IMR-90 (cell line): Measurements from ENCODE around the gene HRH2. TPM values are rescaled to one million over a fixed set of nuclear protein-coding genes. Genes with fewer than 3 reads are reported as not detected.

Source experiments
- ATAC-seq: fragments of 200-7000 bp; cut with Tn5 transposase; 2 replicates; pipeline ENCODE4 v1.9.1; 2020; ENCODE audit warnings: low read depth, mild to moderate bottlenecking, moderate library complexity
- BruUV-seq: library from RNA; stranded (reverse); fragments of 400-500 nt; replicated peaks from 2 replicates; lab custom pipeline; 2021; lab: Mats Ljungman, UMichigan
- CTCF ChIA-PET: fragments of 300-600 bp; formaldehyde crosslinking; extraction: SDS; loops from one replicate; lab custom pipeline; 2021; ENCODE audit warnings: antibody characterized with exemption; lab: Yijun Ruan, JAX
- POLR2A ChIA-PET: fragments of 300-600 bp; sonication (Branson Sonifier 250); formaldehyde crosslinking; loops from one replicate; lab custom pipeline; 2022; ENCODE audit warnings: antibody characterized with exemption; ENCODE audit not compliant: unreplicated experiment; lab: Charles Lee
- DNase-seq: peaks from one replicate; pipeline ENCODE4 v3.0.0; 2013
- H2AFZ ChIP-seq: replicated peaks from 2 replicates; pipeline ENCODE3; 2013; ENCODE audit warnings: low read length, mild to moderate bottlenecking; ENCODE audit not compliant: poor library complexity
- H2AK5ac ChIP-seq: 2 replicates; pipeline ENCODE4 v1.6.1; 2013; ENCODE audit warnings: low read depth, low read length, inconsistent platforms
- H2AK9ac ChIP-seq: replicated peaks from 2 replicates; pipeline ENCODE3; 2013; ENCODE audit warnings: mild to moderate bottlenecking, low read depth, low read length, moderate library complexity; ENCODE audit not compliant: poor library complexity
- H2BK120ac ChIP-seq: 2 replicates; pipeline ENCODE4 v1.6.1; 2013; ENCODE audit warnings: low read depth, low read length, inconsistent platforms
- H2BK15ac ChIP-seq: 3 replicates; pipeline ENCODE4 v1.6.1; 2013; ENCODE audit warnings: low read depth, low read length, inconsistent platforms
- H2BK20ac ChIP-seq: 2 replicates; pipeline ENCODE4 v1.6.1; 2013; ENCODE audit warnings: low read depth, mild to moderate bottlenecking, inconsistent platforms, low read length, moderate library complexity
- H2BK5ac ChIP-seq: 2 replicates; pipeline ENCODE4 v1.6.1; 2013; ENCODE audit warnings: mild to moderate bottlenecking, low read depth, low read length, inconsistent platforms; ENCODE audit not compliant: poor library complexity, severe bottlenecking
- H3K14ac ChIP-seq: replicated peaks from 2 replicates; pipeline ENCODE4 v1.6.1; 2013; ENCODE audit warnings: low read depth, low read length, inconsistent platforms
- H3K18ac ChIP-seq: 2 replicates; pipeline ENCODE4 v1.6.1; 2013; ENCODE audit warnings: low read depth, low read length, control low read depth
- H3K23ac ChIP-seq: 2 replicates; pipeline ENCODE4 v1.6.1; 2013; ENCODE audit warnings: low read depth, low read length, inconsistent platforms
- H3K27ac ChIP-seq: 2 replicates; pipeline ENCODE4 v1.5.1; 2013; ENCODE audit warnings: mild to moderate bottlenecking, control low read depth, low read length; ENCODE audit not compliant: insufficient read depth
- H3K27me3 ChIP-seq: 2 replicates; pipeline ENCODE4 v1.6.1; 2013; ENCODE audit warnings: low read length; ENCODE audit not compliant: control insufficient read depth, insufficient read depth
- H3K36me3 ChIP-seq: 2 replicates; pipeline ENCODE4 v1.6.1; 2013; ENCODE audit warnings: low read length, mixed read lengths; ENCODE audit not compliant: control insufficient read depth, insufficient read depth
- H3K4ac ChIP-seq: 2 replicates; pipeline ENCODE4 v1.6.1; 2013; ENCODE audit warnings: low read depth, low read length, inconsistent platforms
- H3K4me1 ChIP-seq: 2 replicates; pipeline ENCODE4 v1.6.1; 2013; ENCODE audit warnings: low read length, mixed read lengths; ENCODE audit not compliant: control insufficient read depth, insufficient read depth
- H3K4me2 ChIP-seq: 2 replicates; pipeline ENCODE4 v1.6.1; 2013; ENCODE audit warnings: low read depth, mild to moderate bottlenecking, control low read depth, low read length, moderate library complexity
- H3K4me3 ChIP-seq: 2 replicates; pipeline ENCODE4 v1.5.1; 2013; ENCODE audit warnings: low read depth, mild to moderate bottlenecking, control low read depth, low read length, moderate library complexity; ENCODE audit not compliant: insufficient read depth
- H3K56ac ChIP-seq: 2 replicates; pipeline ENCODE4 v1.6.1; 2013; ENCODE audit warnings: low read length, inconsistent platforms; ENCODE audit not compliant: insufficient read depth; ENCODE audit errors: extremely low read depth
- H3K79me1 ChIP-seq, 2 experiments: 2 replicates each; pipeline ENCODE4 v1.6.1; 2013; ENCODE audit warnings: low read length in 2 of 2, inconsistent platforms in 1 of 2, low read depth in 1 of 2
- H3K9ac ChIP-seq: 2 replicates; pipeline ENCODE4 v1.6.1; 2013; ENCODE audit warnings: low read depth, low read length, control low read depth
- H3K9me1 ChIP-seq: 2 replicates; pipeline ENCODE4 v1.6.1; 2013; ENCODE audit warnings: low read length, inconsistent platforms; ENCODE audit not compliant: insufficient read depth
- H3K9me3 ChIP-seq: 2 replicates; pipeline ENCODE4 v1.6.1; 2013; ENCODE audit warnings: low read length; ENCODE audit not compliant: control insufficient read depth, insufficient read depth
- H4K20me1 ChIP-seq: 2 replicates; pipeline ENCODE4 v1.6.1; 2013; ENCODE audit warnings: low read length, inconsistent platforms; ENCODE audit not compliant: insufficient read depth
- H4K5ac ChIP-seq: 2 replicates; pipeline ENCODE4 v1.6.1; 2013; ENCODE audit warnings: mild to moderate bottlenecking, low read depth, low read length, control low read depth
- H4K8ac ChIP-seq, 2 experiments: 2 replicates each; pipeline ENCODE4 v1.6.1; 2013; ENCODE audit warnings: low read depth in 2 of 2, low read length in 2 of 2, control low read depth in 1 of 2, inconsistent platforms in 1 of 2
- H4K91ac ChIP-seq: 2 replicates; pipeline ENCODE4 v1.6.1; 2013; ENCODE audit warnings: low read depth, low read length, inconsistent platforms; ENCODE audit not compliant: insufficient read depth
- BHLHE40 ChIP-seq: fragments of 150-350 bp; IDR thresholded peaks from 2 replicates; pipeline ENCODE4 v1.6.1; 2016; ENCODE audit warnings: mild to moderate bottlenecking, low read depth, low read length
- CHD1 ChIP-seq: IDR thresholded peaks from 2 replicates; pipeline ENCODE4 v1.6.1; 2012; ENCODE audit warnings: low read depth, low read length, improper control_type of control experiment
- FOS ChIP-seq: fragments of 150-350 bp; IDR thresholded peaks from 2 replicates; pipeline ENCODE4 v1.6.1; 2016; ENCODE audit warnings: low read depth, low read length
- MAFK ChIP-seq: IDR thresholded peaks from 2 replicates; pipeline ENCODE4 v1.6.1; 2012; ENCODE audit warnings: low read depth, low read length, improper control_type of control experiment
- MAZ ChIP-seq: IDR thresholded peaks from 2 replicates; pipeline ENCODE4 v1.6.1; 2012; ENCODE audit warnings: low read depth, mild to moderate bottlenecking, low read length, improper control_type of control experiment, moderate library complexity, borderline replicate concordance
- MXI1 ChIP-seq: IDR thresholded peaks from 2 replicates; pipeline ENCODE4 v1.6.1; 2012; ENCODE audit warnings: low read depth, mild to moderate bottlenecking, low read length, moderate library complexity, borderline replicate concordance
- POLR2A ChIP-seq: IDR thresholded peaks from 2 replicates; pipeline ENCODE4 v1.6.1; 2012; ENCODE audit warnings: mild to moderate bottlenecking, low read depth, low read length
- RAD21 ChIP-seq: IDR thresholded peaks from 2 replicates; pipeline ENCODE4 v1.6.1; 2012; ENCODE audit warnings: low read length, improper control_type of control experiment
- RCOR1 ChIP-seq: IDR thresholded peaks from 2 replicates; pipeline ENCODE4 v1.6.1; 2012; ENCODE audit warnings: mild to moderate bottlenecking, low read length, improper control_type of control experiment; ENCODE audit not compliant: insufficient replicate concordance
- RFX5 ChIP-seq: IDR thresholded peaks from 2 replicates; pipeline ENCODE4 v1.8.0; 2012; ENCODE audit warnings: low read depth, mild to moderate bottlenecking, low read length, moderate library complexity
- whole genome bisulfite sequencing, 2 experiments: methylation state at CpG; one replicate each; pipeline versions ENCODE4 v1.1.5 to v1.1.7; 2013; ENCODE audit warnings: missing lambda C conversion rate in 2 of 2; ENCODE audit not compliant: insufficient read length in 1 of 2; ENCODE audit errors: extremely low coverage in 2 of 2; 5-methylcytosine and 5-hydroxymethylcytosine counted together
- dilution Hi-C: fragments of 300-500 bp; cut with HindIII; formaldehyde crosslinking; loops from one replicate; pipeline ENCODE4 v1.14.3; 2018; ENCODE audit warnings: low sequenced_read_pairs; ENCODE audit not compliant: unreplicated experiment
- in situ Hi-C: fragments of 300-500 bp; cut with MboI; formaldehyde crosslinking; loops from 3 replicates; pipeline ENCODE4 v1.14.3; 2019; ENCODE audit warnings: low sequenced_read_pairs, inconsistent platforms, mixed read lengths
- intact Hi-C: fragments of 100-400 bp; cut with micrococcal nuclease; formaldehyde crosslinking; loops from 2 replicates; pipeline ENCODE4 v1.10.0; 2022
- polyA plus RNA-seq, 3 experiments: library from polyadenylated mRNA; depleted of rRNA; stranded (reverse); fragments of >200 nt; gene quantifications; 2 replicates each; pipeline ENCODE4 v1.2.3, GENCODE V29; 2012; ENCODE audit warnings: low replicate concordance in 1 of 3
- total RNA-seq: library from RNA; depleted of rRNA; stranded (reverse); fragments of >200 nt; gene quantifications from 2 replicates; pipeline ENCODE4 v1.2.3, GENCODE V29; 2012
- TF ChIP-seq, protein P1 (sequence below): fragments of 150-350 bp; IDR thresholded peaks from 2 replicates; pipeline ENCODE4 v1.6.1; 2017; ENCODE audit warnings: mild to moderate bottlenecking, antibody characterized with exemption, low read length, low read depth

The HRH2 gene
- total and polyA plus RNA-seq, 2 of the 4 experiments (the other 2 are of a cell fraction), result not detected

DNA sequence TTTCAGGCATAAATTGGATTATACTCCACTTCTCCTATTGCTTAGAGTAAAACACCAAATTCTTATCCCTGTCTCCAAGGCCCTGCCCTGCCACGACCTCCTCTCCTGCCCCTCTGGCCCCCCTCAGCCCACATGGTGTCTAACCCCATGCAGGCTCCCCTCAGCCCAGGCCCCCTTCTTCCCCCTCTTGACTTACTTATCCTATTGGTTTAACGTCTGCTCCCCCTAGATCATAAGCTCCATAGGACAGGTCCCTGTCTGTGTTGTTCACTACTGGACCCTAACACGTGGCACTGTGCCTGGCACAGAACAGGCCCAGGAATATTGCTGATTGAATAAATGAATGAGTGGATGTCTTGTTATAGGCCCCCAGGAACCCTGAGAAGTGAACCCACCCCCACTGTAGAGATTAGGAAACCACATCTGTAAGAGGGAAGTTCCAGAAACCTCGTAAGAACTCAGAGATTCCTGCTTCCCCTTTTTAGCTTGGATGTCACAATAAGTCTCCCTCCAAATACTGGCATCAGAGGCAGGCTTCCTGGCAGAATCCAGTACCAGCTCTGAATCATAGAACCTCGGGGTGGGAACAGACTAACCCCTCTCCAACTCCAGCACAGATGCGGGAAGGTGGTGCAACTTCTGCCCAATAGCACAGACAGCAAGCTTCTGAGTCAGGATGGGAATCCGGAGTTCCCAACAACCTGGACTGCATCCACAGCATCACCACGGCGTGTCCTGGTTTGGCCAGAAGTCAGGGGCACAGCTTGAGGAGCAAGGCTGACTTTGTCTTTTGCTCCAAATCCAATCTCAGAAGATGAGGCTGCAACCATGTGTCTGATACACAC, 31.5 kb downstream of the HRH2 start:
- dilution Hi-C loops (no loop called here), intact Hi-C loops (no loop called here), in situ Hi-C loops (no loop called here)
- Histone ChIP-seq H3K4me1 (no peaks in the 10 kb centered on the region), H4K20me1 (no peaks in the 10 kb centered on the region), H2BK20ac (no peak overlapping the region), H2AK5ac (no peak overlapping the region), H3K9ac (no peak overlapping the region), H2BK120ac (no peak overlapping the region), H3K23ac (no peak overlapping the region), H2BK15ac (no peak overlapping the region), H3K56ac (no peak overlapping the region), H3K36me3 (no peaks in the 10 kb centered on the region), H2BK5ac (no peak overlapping the region), H2AFZ (no peak overlapping the region), H3K27me3 (no peaks in the 10 kb centered on the region), H3K4me3 (no peak overlapping the region), H2AK9ac (no peak overlapping the region), H3K4me2 (no peak overlapping the region), H3K9me1 (no peaks in the 10 kb centered on the region), H3K14ac (no peak overlapping the region), H3K18ac (no peak overlapping the region), H3K9me3 (peaks cover 9% of the 10 kb centered on the region), H4K91ac (no peak overlapping the region), H4K5ac (no peak overlapping the region), H4K8ac (no peak overlapping the region), H3K27ac (no peak overlapping the region), H3K79me1 (no peaks in the 10 kb centered on the region), H3K4ac (no peak overlapping the region)
- DNase-seq (no peak), ATAC-seq (no peak)
- CTCF ChIA-PET, result no interaction called here
- no peak for TF ChIP-seq FOS
- no peak for TF ChIP-seq CHD1
- no peak for TF ChIP-seq BHLHE40
- no peak for TF ChIP-seq MAFK
- TF ChIP-seq MXI1, result no peak
- no peak for TF ChIP-seq POLR2A
- TF ChIP-seq MAZ, result no peak
- TF ChIP-seq RFX5, result no peak
- no peak for TF ChIP-seq RAD21
- TF ChIP-seq, protein P1, sequence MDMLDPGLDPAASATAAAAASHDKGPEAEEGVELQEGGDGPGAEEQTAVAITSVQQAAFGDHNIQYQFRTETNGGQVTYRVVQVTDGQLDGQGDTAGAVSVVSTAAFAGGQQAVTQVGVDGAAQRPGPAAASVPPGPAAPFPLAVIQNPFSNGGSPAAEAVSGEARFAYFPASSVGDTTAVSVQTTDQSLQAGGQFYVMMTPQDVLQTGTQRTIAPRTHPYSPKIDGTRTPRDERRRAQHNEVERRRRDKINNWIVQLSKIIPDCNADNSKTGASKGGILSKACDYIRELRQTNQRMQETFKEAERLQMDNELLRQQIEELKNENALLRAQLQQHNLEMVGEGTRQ, result no peak
- TF ChIP-seq RCOR1, result no peak
- POLR2A ChIA-PET, result no interaction called here
- 40% methylated on average over 1 of the region's 9 CpGs; no CpG with 5 or more reads in 1 of the 2 experiments for WGBS, 2 experiments
- no TSS peak for BruUV-seq
